Uterus (tissue), 4 donors: ENCODE measurements around the gene SIX2. TPM values are rescaled to one million over a fixed set of nuclear protein-coding genes. Genes with fewer than 3 reads are reported as not detected.

Experiments
- DNase-seq, 2 donors: peaks; one replicate each; pipeline ENCODE4 v3.0.0-alpha.2; 2019 to 2020
- H3K27ac ChIP-seq, 2 donors: fragments of 200-600 bp; sonication (generic); 1 replicate in 1 of 2; 2 replicates in 1 of 2; pipeline ENCODE4 v1.5.1; 2016 to 2018
- H3K27me3 ChIP-seq, 2 donors: fragments of 200-600 bp; sonication (generic); one replicate each; pipeline ENCODE4 v1.5.1; 2018 to 2019; ENCODE audit warnings: control low read depth in 1 of 2
- H3K36me3 ChIP-seq, 2 donors: fragments of 200-600 bp; sonication (generic); one replicate each; pipeline ENCODE4 v1.5.1; 2019; ENCODE audit warnings: control low read depth in 1 of 2
- H3K4me1 ChIP-seq, 2 donors: fragments of 200-600 bp; sonication (generic); one replicate each; pipeline ENCODE4 v1.5.1; 2018 to 2019; ENCODE audit warnings: control low read depth in 1 of 2
- H3K4me3 ChIP-seq, 2 donors: fragments of 200-600 bp; sonication (generic); 1 replicate in 1 of 2; 2 replicates in 1 of 2; pipeline ENCODE4 v1.5.1; 2018 to 2019; ENCODE audit warnings: mild to moderate bottlenecking in 1 of 2
- H3K9me3 ChIP-seq, 2 donors: fragments of 200-600 bp; sonication (generic); one replicate each; pipeline ENCODE4 v1.5.1; 2019; ENCODE audit warnings: control low read depth in 1 of 2
- POLR2A ChIP-seq, 2 donors: fragments of 450-650 bp; IDR thresholded peaks; one replicate each; pipeline ENCODE4 v1.6.1; 2016; ENCODE audit warnings: antibody characterized with exemption in 2 of 2, mild to moderate bottlenecking in 1 of 2, moderate library complexity in 1 of 2
- intact Hi-C: fragments of 100-400 bp; cut with DNase I; formaldehyde crosslinking; loops from one replicate; pipeline ENCODE4 v1.15.1; 2023; ENCODE audit warnings: low total_unique reads
- total RNA-seq, 4 donors: library from RNA; depleted of rRNA in 3 of 4; stranded (reverse); fragments of >200 nt in 3 of 4; gene quantifications; one replicate each; pipeline versions ENCODE4 v1.1.0 to v1.2.4, GENCODE V29; 2014 to 2023
- TF ChIP-seq, protein P1 (sequence below), 4 experiments: fragments of 200-600 bp in 2 of 4; fragments of 450-650 bp in 2 of 4; sonication (generic) in 2 of 4; IDR thresholded peaks; one replicate each; pipeline ENCODE4 v1.5.1; 2016 to 2019; ENCODE audit warnings: antibody characterized with exemption in 4 of 4, mild to moderate bottlenecking in 2 of 4, moderate library complexity in 1 of 4
- donor health status: DM: yes; HTN: yes; CAD: no.

Gene SIX2
- total RNA-seq, 4 donors from 2014 or later, result 0.24 to 0.48 TPM; not detected in 2

GRCh38 chr2:45002686-45003085 lies 6.6 kb downstream of the SIX2 start:
- Histone ChIP-seq H3K4me1 (peaks cover 0 to 17% of the 10 kb centered on the region in 2 donors), H3K9me3 (no peaks in the 10 kb centered on the region), H3K27me3 (peaks cover 7 to 27% of the 10 kb centered on the region in 2 donors), H3K4me3 (no peak overlapping the region), H3K27ac (no peak overlapping the region), H3K36me3 (no peaks in the 10 kb centered on the region)
- TF ChIP-seq, protein P1, sequence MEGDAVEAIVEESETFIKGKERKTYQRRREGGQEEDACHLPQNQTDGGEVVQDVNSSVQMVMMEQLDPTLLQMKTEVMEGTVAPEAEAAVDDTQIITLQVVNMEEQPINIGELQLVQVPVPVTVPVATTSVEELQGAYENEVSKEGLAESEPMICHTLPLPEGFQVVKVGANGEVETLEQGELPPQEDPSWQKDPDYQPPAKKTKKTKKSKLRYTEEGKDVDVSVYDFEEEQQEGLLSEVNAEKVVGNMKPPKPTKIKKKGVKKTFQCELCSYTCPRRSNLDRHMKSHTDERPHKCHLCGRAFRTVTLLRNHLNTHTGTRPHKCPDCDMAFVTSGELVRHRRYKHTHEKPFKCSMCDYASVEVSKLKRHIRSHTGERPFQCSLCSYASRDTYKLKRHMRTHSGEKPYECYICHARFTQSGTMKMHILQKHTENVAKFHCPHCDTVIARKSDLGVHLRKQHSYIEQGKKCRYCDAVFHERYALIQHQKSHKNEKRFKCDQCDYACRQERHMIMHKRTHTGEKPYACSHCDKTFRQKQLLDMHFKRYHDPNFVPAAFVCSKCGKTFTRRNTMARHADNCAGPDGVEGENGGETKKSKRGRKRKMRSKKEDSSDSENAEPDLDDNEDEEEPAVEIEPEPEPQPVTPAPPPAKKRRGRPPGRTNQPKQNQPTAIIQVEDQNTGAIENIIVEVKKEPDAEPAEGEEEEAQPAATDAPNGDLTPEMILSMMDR (IDR thresholded peaks at IDR 0.05), result no peak
- TF ChIP-seq POLR2A (IDR thresholded peaks at IDR 0.05), result no peak
- no peak for DNase-seq
- intact Hi-C loops, result no loop called here

GRCh38 chr2:45001869-45002385 lies 7.3 kb downstream of the SIX2 start:
- no peaks in the 10 kb centered on the region for H3K36me3 ChIP-seq
- TF ChIP-seq, protein P1 (IDR thresholded peaks at IDR 0.05), result no peak
- TF ChIP-seq POLR2A (IDR thresholded peaks at IDR 0.05), result no peak
- H3K4me3 ChIP-seq, result no peak overlapping the region
- intact Hi-C loops, result no loop called here
- no peaks in the 10 kb centered on the region for H3K9me3 ChIP-seq
- H3K4me1 ChIP-seq, result peaks cover 0 to 17% of the 10 kb centered on the region in 2 donors
- peaks cover 7 to 27% of the 10 kb centered on the region in 2 donors for H3K27me3 ChIP-seq
- no peak for DNase-seq
- H3K27ac ChIP-seq, result no peak overlapping the region

DNA sequence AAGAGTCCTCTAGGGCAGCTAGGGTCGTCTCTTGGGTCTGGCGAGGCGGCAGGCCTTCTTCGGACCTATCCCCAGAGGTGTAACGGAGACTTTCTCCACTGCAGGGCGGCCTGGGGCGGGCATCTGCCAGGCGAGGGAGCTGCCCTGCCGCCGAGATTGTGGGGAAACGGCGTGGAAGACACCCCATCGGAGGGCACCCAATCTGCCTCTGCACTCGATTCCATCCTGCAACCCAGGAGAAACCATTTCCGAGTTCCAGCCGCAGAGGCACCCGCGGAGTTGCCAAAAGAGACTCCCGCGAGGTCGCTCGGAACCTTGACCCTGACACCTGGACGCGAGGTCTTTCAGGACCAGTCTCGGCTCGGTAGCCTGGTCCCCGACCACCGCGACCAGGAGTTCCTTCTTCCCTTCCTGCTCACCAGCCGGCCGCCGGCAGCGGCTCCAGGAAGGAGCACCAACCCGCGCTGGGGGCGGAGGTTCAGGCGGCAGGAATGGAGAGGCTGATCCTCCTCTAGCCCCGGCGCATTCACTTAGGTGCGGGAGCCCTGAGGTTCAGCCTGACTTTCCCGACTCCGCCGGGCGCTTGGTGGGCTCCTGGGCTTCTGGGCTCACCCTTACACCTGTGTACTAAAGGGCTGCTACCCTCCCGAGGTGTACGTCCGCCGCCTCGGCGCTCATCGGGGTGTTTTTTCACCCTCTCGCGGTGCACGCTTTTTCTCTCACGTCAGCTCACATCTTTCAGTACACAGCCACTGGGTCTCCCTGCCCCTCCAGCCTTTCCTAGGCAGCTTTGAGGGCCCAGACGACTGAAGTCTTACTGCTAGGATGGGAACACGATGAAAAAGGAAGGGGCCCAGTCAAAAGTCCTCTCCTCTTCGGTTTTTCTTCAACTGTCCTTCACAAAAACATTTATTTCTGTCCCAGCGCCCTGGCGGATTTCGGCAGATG lies 8.1 kb downstream of the SIX2 start:
- peaks cover 7 to 27% of the 10 kb centered on the region in 2 donors for H3K27me3 ChIP-seq
- intact Hi-C loops, result no loop called here
- H3K36me3 ChIP-seq, result no peaks in the 10 kb centered on the region
- peaks cover 0 to 17% of the 10 kb centered on the region in 2 donors for H3K4me1 ChIP-seq
- DNase-seq, result no peak
- H3K9me3 ChIP-seq, result no peaks in the 10 kb centered on the region
- TF ChIP-seq, protein P1 (IDR thresholded peaks at IDR 0.05), result no peak
- TF ChIP-seq POLR2A (IDR thresholded peaks at IDR 0.05), result no peak
- H3K27ac ChIP-seq, result no peak overlapping the region
- no peak overlapping the region for H3K4me3 ChIP-seq

GRCh38 chr2:45000341-45000901 lies 8.8 kb downstream of the SIX2 start:
- no peak for DNase-seq
- intact Hi-C loops, result no loop called here
- H3K4me3 ChIP-seq, result no peak overlapping the region
- H3K9me3 ChIP-seq, result no peaks in the 10 kb centered on the region
- H3K4me1 ChIP-seq, result peaks cover 0 to 17% of the 10 kb centered on the region in 2 donors
- peaks cover 7 to 27% of the 10 kb centered on the region in 2 donors for H3K27me3 ChIP-seq
- H3K36me3 ChIP-seq, result no peaks in the 10 kb centered on the region
- no peak for TF ChIP-seq POLR2A (IDR thresholded peaks at IDR 0.05)
- TF ChIP-seq, protein P1 (IDR thresholded peaks at IDR 0.05), result no peak
- no peak overlapping the region for H3K27ac ChIP-seq

DNA sequence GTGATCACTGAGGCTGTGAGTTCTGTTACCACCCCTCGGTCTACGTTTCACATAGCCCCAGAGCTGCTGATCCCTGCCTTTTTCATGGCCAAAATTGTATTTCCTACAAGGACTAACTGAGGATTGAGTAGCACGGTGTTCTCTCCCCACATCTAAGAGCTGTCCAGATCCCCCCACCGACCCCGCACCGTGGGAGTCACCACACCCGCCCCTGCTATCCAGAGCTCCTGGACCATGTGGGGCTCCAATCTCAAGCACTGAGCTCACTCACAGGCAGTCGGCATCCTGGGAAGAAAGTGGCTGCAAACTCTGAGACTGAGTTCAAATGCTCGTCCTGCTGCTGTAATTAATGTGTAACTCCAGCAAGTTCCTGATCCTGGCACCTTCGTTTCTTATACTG lies 9.7 kb downstream of the SIX2 start:
- Histone ChIP-seq H3K27ac (no peak overlapping the region), H3K4me3 (no peak overlapping the region), H3K36me3 (no peaks in the 10 kb centered on the region), H3K9me3 (no peaks in the 10 kb centered on the region), H3K27me3 (peaks cover 7 to 27% of the 10 kb centered on the region in 2 donors), H3K4me1 (peaks cover 0 to 9% of the 10 kb centered on the region in 2 donors)
- DNase-seq, result no peak
- TF ChIP-seq, protein P1 (IDR thresholded peaks at IDR 0.05), result no peak
- TF ChIP-seq POLR2A (IDR thresholded peaks at IDR 0.05), result no peak
- intact Hi-C loops, result no loop called here
